CD4-positive, alpha-beta T cell (primary cell): Measurements from ENCODE around the gene CC2D2A. TPM values are rescaled to one million over a fixed set of nuclear protein-coding genes. Genes with fewer than 3 reads are reported as not detected.
A peak's percentile ranks its signal among the peaks of the same experiment; 100 is the strongest.

Source experiments
- ATAC-seq: fragments of 200-7000 bp; cut with Tn5 transposase; one replicate; pipeline ENCODE4 v1.10.0; 2022; ENCODE audit warnings: mild to moderate bottlenecking; ENCODE audit not compliant: poor library complexity
- CTCF ChIA-PET: fragments of 350-600 bp; sonication (Branson Sonifier 250); formaldehyde crosslinking; loops from one replicate; lab custom pipeline; 2021; ENCODE audit warnings: antibody characterized with exemption, inconsistent platforms; lab: Charles Lee
- POLR2A ChIA-PET: fragments of 350-600 bp; sonication (Branson Sonifier 250); formaldehyde crosslinking; loops from one replicate; lab custom pipeline; 2021; ENCODE audit warnings: antibody characterized with exemption, inconsistent platforms; lab: Charles Lee
- DNase-seq, 14 experiments: peaks; one replicate each; pipeline ENCODE4 v3.0.0-alpha.2; 2013 to 2020; ENCODE audit warnings: mixed read lengths in 2 of 14
- H3K27ac ChIP-seq, 2 donors: one replicate each; pipeline versions ENCODE4 v1.5.1 to v1.7.0; 2013; ENCODE audit warnings: low read length in 2 of 2, low read depth in 1 of 2, mild to moderate bottlenecking in 1 of 2
- H3K27me3 ChIP-seq, 2 experiments: 1 replicate in 1 of 2; 2 replicates in 1 of 2; pipeline versions ENCODE4 v1.6.1 to v1.7.0; 2013; ENCODE audit warnings: low read length in 2 of 2, control low read depth in 1 of 2, mild to moderate bottlenecking in 1 of 2, moderate library complexity in 1 of 2; ENCODE audit not compliant: insufficient read depth in 2 of 2, control insufficient read depth in 1 of 2
- H3K36me3 ChIP-seq: one replicate; pipeline ENCODE4 v1.6.1; 2013; ENCODE audit warnings: low read length, control low read depth; ENCODE audit not compliant: insufficient read depth
- H3K4me1 ChIP-seq: one replicate; pipeline ENCODE4 v1.6.1; 2013; ENCODE audit warnings: low read length, control low read depth; ENCODE audit not compliant: insufficient read depth
- H3K4me3 ChIP-seq: one replicate; pipeline ENCODE4 v1.5.1; 2013; ENCODE audit warnings: mild to moderate bottlenecking, low read length, moderate library complexity
- H3K9me3 ChIP-seq, 2 experiments: 1 replicate in 1 of 2; 2 replicates in 1 of 2; pipeline versions ENCODE4 v1.6.1 to v1.7.0; 2013; ENCODE audit warnings: low read length in 2 of 2, mild to moderate bottlenecking in 2 of 2, control low read depth in 1 of 2, moderate library complexity in 1 of 2; ENCODE audit not compliant: control insufficient read depth in 1 of 2, insufficient read depth in 1 of 2
- H3K27ac Mint-ChIP-seq: one replicate; pipeline ENCODE4 v1.8.0; 2020; ENCODE audit warnings: mixed read lengths
- H3K27me3 Mint-ChIP-seq: one replicate; pipeline ENCODE4 v1.8.0; 2021; ENCODE audit warnings: mixed read lengths
- H3K36me3 Mint-ChIP-seq: one replicate; pipeline ENCODE4 v1.8.0; 2021; ENCODE audit warnings: low read depth, mixed read lengths
- H3K4me1 Mint-ChIP-seq: one replicate; pipeline ENCODE4 v1.8.0; 2021; ENCODE audit warnings: low read depth, mixed read lengths
- H3K4me3 Mint-ChIP-seq: one replicate; pipeline ENCODE4 v1.8.0; 2020; ENCODE audit warnings: mild to moderate bottlenecking, mixed read lengths
- H3K9me3 Mint-ChIP-seq: one replicate; pipeline ENCODE4 v1.8.0; 2020; ENCODE audit warnings: mixed read lengths
- intact Hi-C, 2 experiments: fragments of 100-400 bp; cut with DNase I in 1 of 2; cut with micrococcal nuclease in 1 of 2; formaldehyde crosslinking; loops; one replicate each; pipeline versions ENCODE4 v1.15.1 to v1.9.0; 2023 to 2025; cut with DNase I, micrococcal nuclease
- total RNA-seq, 174 experiments: library from RNA in 2 of 174; stranded (reverse) in 2 of 174; gene quantifications; one replicate each; pipeline ENCODE4 v1.2.3 and lab custom pipeline; 2021 to 2026
- TF ChIP-seq, protein P1 (sequence below): fragments of 200-600 bp; IDR thresholded peaks from one replicate; pipeline ENCODE4 v1.8.0; 2022; ENCODE audit warnings: antibody characterized with exemption, mild to moderate bottlenecking

Gene CC2D2A
- total RNA-seq, 2 experiments from 2014 or later, result not detected

DNA sequence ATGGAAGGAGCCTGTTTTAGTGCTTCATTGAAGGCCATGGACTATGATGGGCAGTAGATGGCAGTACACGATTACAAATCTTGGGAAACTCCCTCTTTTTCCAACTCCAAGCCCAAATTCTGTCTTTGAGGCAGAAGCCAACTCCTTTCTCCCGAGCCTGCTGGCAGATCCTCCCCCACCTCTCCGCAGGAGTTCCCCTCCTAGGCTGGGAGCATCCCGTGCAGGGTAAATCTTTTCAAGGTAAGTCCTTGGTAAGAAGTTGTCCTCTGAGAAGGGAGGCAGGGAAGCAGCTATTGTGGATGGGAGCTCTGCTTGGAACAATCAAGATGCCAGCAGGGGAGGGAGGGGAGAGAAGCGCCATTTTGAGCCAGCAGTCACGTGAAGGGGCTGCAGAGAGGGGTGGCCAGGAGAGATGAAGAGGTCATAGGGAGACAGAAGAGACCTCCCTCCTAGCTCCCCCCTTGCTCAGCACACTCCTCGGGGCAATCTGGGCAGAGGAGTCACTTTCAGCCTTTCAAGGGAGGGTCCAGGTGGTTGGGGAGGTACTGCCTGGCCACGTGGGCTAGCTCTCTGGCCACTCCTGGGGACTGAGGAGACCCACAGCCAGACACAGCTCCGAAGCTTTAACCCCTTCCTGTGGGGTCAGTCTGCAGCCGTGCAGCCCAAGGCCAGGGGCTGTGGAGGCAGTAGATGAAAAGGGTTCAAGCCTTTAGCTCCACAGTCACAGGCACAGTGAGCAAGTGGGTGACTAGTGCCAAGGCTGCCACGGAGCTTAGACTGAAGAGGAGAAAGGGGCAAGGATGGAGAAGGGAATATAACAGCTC, 9.6 kb downstream of the CC2D2A start:
- Mint-ChIP-seq H3K27me3 (no peaks in the 10 kb centered on the region), H3K9me3 (peaks cover 4% of the 10 kb centered on the region), H3K36me3 (no peaks in the 10 kb centered on the region), H3K4me3 (no peak overlapping the region), H3K27ac (no peak overlapping the region), H3K4me1 (no peaks in the 10 kb centered on the region)
- Histone ChIP-seq H3K4me1 (no peaks in the 10 kb centered on the region), H3K4me3 (no peak overlapping the region), H3K36me3 (no peaks in the 10 kb centered on the region), H3K27me3 (no peaks in the 10 kb centered on the region), H3K9me3 (no peaks in the 10 kb centered on the region), H3K27ac (no peak overlapping the region)
- ChIA-PET CTCF (no interaction called here), POLR2A (no interaction called here)
- peak in 3 of 14 experiments; percentile 17 to 41 (median 33) for DNase-seq
- no peak for ATAC-seq
- intact Hi-C loops, result loop anchor here in 1 of 2 experiments (2.0 kb wide), 1 partner anchor 524 kb away; no protein-coding TSS in a partner anchor
- TF ChIP-seq, protein P1, sequence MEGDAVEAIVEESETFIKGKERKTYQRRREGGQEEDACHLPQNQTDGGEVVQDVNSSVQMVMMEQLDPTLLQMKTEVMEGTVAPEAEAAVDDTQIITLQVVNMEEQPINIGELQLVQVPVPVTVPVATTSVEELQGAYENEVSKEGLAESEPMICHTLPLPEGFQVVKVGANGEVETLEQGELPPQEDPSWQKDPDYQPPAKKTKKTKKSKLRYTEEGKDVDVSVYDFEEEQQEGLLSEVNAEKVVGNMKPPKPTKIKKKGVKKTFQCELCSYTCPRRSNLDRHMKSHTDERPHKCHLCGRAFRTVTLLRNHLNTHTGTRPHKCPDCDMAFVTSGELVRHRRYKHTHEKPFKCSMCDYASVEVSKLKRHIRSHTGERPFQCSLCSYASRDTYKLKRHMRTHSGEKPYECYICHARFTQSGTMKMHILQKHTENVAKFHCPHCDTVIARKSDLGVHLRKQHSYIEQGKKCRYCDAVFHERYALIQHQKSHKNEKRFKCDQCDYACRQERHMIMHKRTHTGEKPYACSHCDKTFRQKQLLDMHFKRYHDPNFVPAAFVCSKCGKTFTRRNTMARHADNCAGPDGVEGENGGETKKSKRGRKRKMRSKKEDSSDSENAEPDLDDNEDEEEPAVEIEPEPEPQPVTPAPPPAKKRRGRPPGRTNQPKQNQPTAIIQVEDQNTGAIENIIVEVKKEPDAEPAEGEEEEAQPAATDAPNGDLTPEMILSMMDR, result no peak

DNA sequence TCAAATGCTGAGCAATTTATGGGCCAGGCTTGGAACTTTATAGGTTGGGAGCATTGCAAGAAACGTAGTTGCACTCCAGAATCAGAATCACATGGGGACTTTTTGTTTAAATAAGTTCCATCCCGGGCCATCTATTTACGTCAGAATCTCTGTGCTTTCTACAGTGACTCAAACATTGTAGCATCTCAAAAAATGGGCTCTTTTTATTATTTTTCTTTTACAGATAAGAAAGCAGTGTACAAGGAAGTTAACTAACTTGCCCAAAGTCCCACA, 10.2 kb downstream of the CC2D2A start:
- Histone ChIP-seq H3K27ac (no peak overlapping the region), H3K4me1 (no peaks in the 10 kb centered on the region), H3K36me3 (no peaks in the 10 kb centered on the region), H3K9me3 (no peaks in the 10 kb centered on the region), H3K27me3 (no peaks in the 10 kb centered on the region), H3K4me3 (no peak overlapping the region)
- ATAC-seq, result no peak
- TF ChIP-seq, protein P1, result no peak
- CTCF ChIA-PET, result no interaction called here
- POLR2A ChIA-PET, result no interaction called here
- Mint-ChIP-seq H3K9me3 (peaks cover 4% of the 10 kb centered on the region), H3K27me3 (no peaks in the 10 kb centered on the region), H3K36me3 (no peaks in the 10 kb centered on the region), H3K4me3 (no peak overlapping the region), H3K27ac (no peak overlapping the region), H3K4me1 (no peaks in the 10 kb centered on the region)
- intact Hi-C loops, result loop anchor here in 1 of 2 experiments (2.0 kb wide), 1 partner anchor 523 kb away; no protein-coding TSS in a partner anchor
- DNase-seq, result no peak

DNA sequence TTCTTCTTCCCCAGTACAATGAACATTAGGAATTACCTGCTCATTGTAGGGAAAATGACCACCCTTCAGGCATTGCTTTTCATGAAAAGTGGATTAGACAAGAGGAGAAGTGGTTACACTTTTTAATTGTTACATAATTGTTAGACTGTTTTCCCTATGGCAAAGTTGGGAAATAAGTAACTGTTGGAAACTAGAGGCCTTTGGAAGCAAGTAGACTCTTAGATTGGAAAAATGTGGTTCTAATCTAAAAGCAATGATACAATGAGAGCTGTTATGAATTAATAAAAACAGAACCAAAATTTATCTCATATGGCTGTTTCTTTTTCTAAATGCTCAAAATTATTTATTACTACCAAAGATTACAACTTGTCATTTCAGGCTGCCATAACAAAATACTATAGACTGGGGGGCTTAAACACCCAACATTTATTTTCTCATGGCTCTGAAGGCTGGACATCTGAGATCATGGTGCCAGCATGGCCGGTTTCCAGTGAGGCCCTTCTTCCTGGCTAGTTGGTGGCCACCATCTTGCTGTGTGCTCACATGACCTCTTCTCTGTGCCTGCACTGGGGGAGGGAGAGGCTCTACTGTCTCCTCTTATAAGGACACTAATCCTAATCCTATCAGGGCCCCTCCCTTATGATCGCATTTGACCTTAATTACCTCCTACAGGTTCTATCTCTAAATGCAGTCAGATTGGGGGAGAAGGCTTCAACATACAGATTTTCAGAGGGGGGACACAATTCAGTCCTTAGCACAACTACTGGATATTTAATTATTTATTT, 12.5 kb downstream of the CC2D2A start:
- Histone ChIP-seq H3K27me3 (no peaks in the 10 kb centered on the region), H3K4me1 (no peaks in the 10 kb centered on the region), H3K27ac (no peak overlapping the region), H3K9me3 (no peaks in the 10 kb centered on the region), H3K4me3 (no peak overlapping the region), H3K36me3 (no peaks in the 10 kb centered on the region)
- no peak overlapping the region for H3K4me3 Mint-ChIP-seq
- H3K27ac Mint-ChIP-seq, result no peak overlapping the region
- TF ChIP-seq, protein P1, result no peak
- ChIA-PET CTCF (no interaction called here), POLR2A (no interaction called here)
- intact Hi-C loops, result no loop called here
- no peaks in the 10 kb centered on the region for H3K27me3 Mint-ChIP-seq
- no peaks in the 10 kb centered on the region for H3K36me3 Mint-ChIP-seq
- H3K9me3 Mint-ChIP-seq, result peaks cover 9% of the 10 kb centered on the region
- ATAC-seq, result no peak
- DNase-seq, result no peak
- no peaks in the 10 kb centered on the region for H3K4me1 Mint-ChIP-seq
